Astrocyte (in vitro differentiated cells and primary cell): ENCODE results near the gene BICRAL. TPM values are rescaled to one million over a fixed set of nuclear protein-coding genes. Genes with fewer than 3 reads are reported as not detected.

Experiments used
- DNase-seq: peaks from one replicate; pipeline ENCODE4 v3.0.0-alpha.2; 2010; ENCODE audit warnings: low read depth
- FAIRE-seq: peaks from 2 replicates; lab custom pipeline; 2011; peaks lifted over from hg19 to GRCh38; lab: Jason Lieb, UNC
- H2AFZ ChIP-seq: 2 replicates; pipeline ENCODE4 v1.6.0; 2012; ENCODE audit warnings: low read depth, low read length, inconsistent platforms
- H3K27ac ChIP-seq: 2 replicates; pipeline ENCODE4 v1.5.1; 2011; ENCODE audit warnings: low read depth, low read length, inconsistent platforms
- H3K27me3 ChIP-seq: 2 replicates; pipeline ENCODE4 v1.6.0; 2011; ENCODE audit warnings: low read length, inconsistent platforms; ENCODE audit not compliant: insufficient read depth
- H3K36me3 ChIP-seq: 2 replicates; pipeline ENCODE4 v1.5.1; 2011; ENCODE audit warnings: low read length, inconsistent platforms; ENCODE audit not compliant: insufficient read depth
- H3K4me1 ChIP-seq: 2 replicates; pipeline ENCODE4 v1.5.1; 2011; ENCODE audit warnings: low read length, inconsistent platforms; ENCODE audit not compliant: insufficient read depth
- H3K4me2 ChIP-seq: 2 replicates; pipeline ENCODE4 v1.6.0; 2012; ENCODE audit warnings: low read length, inconsistent platforms
- H3K4me3 ChIP-seq: 2 replicates; pipeline ENCODE4 v1.5.1; 2011; ENCODE audit warnings: low read depth, mild to moderate bottlenecking, low read length, inconsistent platforms; ENCODE audit not compliant: insufficient read depth
- H3K79me2 ChIP-seq: 2 replicates; pipeline ENCODE4 v1.6.0; 2012; ENCODE audit warnings: mild to moderate bottlenecking, low read length, inconsistent platforms; ENCODE audit not compliant: insufficient read depth
- H3K9ac ChIP-seq: 2 replicates; pipeline ENCODE4 v1.6.0; 2012; ENCODE audit warnings: mild to moderate bottlenecking, low read length, inconsistent platforms
- H3K9me3 ChIP-seq: 2 replicates; pipeline ENCODE4 v1.5.1; 2012; ENCODE audit warnings: low read depth, mild to moderate bottlenecking, low read length, inconsistent platforms; ENCODE audit not compliant: insufficient read depth
- H4K20me1 ChIP-seq: 2 replicates; pipeline ENCODE4 v1.6.0; 2012; ENCODE audit warnings: low read length, inconsistent platforms; ENCODE audit not compliant: insufficient read depth
- H3K27ac Mint-ChIP-seq: one replicate; pipeline ENCODE4 v1.8.0; 2021; ENCODE audit warnings: mild to moderate bottlenecking, mixed read lengths; ENCODE audit not compliant: unreplicated experiment
- H3K27me3 Mint-ChIP-seq: one replicate; pipeline ENCODE4 v1.8.0; 2021; ENCODE audit warnings: low read depth, mixed read lengths; ENCODE audit not compliant: unreplicated experiment
- H3K36me3 Mint-ChIP-seq: one replicate; pipeline ENCODE4 v1.8.0; 2021; ENCODE audit warnings: low read depth, mixed read lengths; ENCODE audit not compliant: unreplicated experiment
- H3K4me1 Mint-ChIP-seq: one replicate; pipeline ENCODE4 v1.8.0; 2021; ENCODE audit warnings: low read depth, mixed read lengths; ENCODE audit not compliant: unreplicated experiment
- H3K4me3 Mint-ChIP-seq: one replicate; pipeline ENCODE4 v1.8.0; 2021; ENCODE audit warnings: mild to moderate bottlenecking, moderate library complexity, mixed read lengths; ENCODE audit not compliant: unreplicated experiment
- H3K9me3 Mint-ChIP-seq: one replicate; pipeline ENCODE4 v1.8.0; 2021; ENCODE audit warnings: mild to moderate bottlenecking, mixed read lengths; ENCODE audit not compliant: unreplicated experiment
- EZH2 ChIP-seq: IDR thresholded peaks from 2 replicates; pipeline ENCODE4 v1.6.1; 2012; ENCODE audit warnings: mild to moderate bottlenecking, low read length, inconsistent platforms; ENCODE audit not compliant: insufficient read depth
- total RNA-seq: library from RNA; stranded (reverse); gene quantifications from 2 replicates; pipeline ENCODE4 v1.2.1, GENCODE V29; 2021
- TF ChIP-seq, protein P1 (sequence below): IDR thresholded peaks from 2 replicates; pipeline ENCODE4 v1.5.1; 2011; ENCODE audit warnings: low read depth, mild to moderate bottlenecking, inconsistent platforms, low read length, moderate library complexity; ENCODE audit not compliant: insufficient read depth

The BICRAL gene
- total RNA-seq, 1 donor from 2014 or later = 5.9 TPM

DNA sequence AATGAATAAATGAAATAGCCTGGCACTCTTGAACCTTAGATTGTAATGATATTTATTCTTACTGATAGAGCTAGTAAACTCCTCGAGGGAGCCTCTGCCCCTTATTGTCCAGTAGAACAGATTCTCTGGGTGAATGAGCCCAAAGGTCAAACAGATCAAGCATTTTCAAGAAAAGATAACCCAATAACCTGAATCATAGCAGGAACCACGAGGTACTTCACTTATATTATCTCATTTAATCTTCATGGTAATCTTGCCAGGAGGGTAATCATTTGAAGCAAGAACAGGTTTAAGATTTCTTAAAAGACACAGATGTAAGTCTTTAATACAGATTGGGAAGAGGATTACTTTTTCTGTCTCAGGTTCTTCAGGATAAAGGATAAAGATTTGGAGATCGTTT is 18.9 kb upstream of the BICRAL start:
- no peak for TF ChIP-seq EZH2
- TF ChIP-seq, protein P1, sequence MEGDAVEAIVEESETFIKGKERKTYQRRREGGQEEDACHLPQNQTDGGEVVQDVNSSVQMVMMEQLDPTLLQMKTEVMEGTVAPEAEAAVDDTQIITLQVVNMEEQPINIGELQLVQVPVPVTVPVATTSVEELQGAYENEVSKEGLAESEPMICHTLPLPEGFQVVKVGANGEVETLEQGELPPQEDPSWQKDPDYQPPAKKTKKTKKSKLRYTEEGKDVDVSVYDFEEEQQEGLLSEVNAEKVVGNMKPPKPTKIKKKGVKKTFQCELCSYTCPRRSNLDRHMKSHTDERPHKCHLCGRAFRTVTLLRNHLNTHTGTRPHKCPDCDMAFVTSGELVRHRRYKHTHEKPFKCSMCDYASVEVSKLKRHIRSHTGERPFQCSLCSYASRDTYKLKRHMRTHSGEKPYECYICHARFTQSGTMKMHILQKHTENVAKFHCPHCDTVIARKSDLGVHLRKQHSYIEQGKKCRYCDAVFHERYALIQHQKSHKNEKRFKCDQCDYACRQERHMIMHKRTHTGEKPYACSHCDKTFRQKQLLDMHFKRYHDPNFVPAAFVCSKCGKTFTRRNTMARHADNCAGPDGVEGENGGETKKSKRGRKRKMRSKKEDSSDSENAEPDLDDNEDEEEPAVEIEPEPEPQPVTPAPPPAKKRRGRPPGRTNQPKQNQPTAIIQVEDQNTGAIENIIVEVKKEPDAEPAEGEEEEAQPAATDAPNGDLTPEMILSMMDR = no peak
- no peak overlapping the region for H3K27ac Mint-ChIP-seq
- Histone ChIP-seq H3K4me2 (no peak overlapping the region), H3K27me3 (no peaks in the 10 kb centered on the region), H3K9me3 (no peaks in the 10 kb centered on the region), H3K9ac (no peak overlapping the region), H2AFZ (no peak overlapping the region), H3K4me3 (no peak overlapping the region), H3K79me2 (no peaks in the 10 kb centered on the region), H3K4me1 (peaks cover 9% of the 10 kb centered on the region), H4K20me1 (no peaks in the 10 kb centered on the region), H3K36me3 (no peaks in the 10 kb centered on the region), H3K27ac (no peak overlapping the region)
- H3K36me3 Mint-ChIP-seq = peaks cover 9% of the 10 kb centered on the region
- no peaks in the 10 kb centered on the region for H3K27me3 Mint-ChIP-seq
- peaks cover 2% of the 10 kb centered on the region for H3K9me3 Mint-ChIP-seq
- no peak for FAIRE-seq
- DNase-seq = no peak
- peaks cover 3% of the 10 kb centered on the region for H3K4me1 Mint-ChIP-seq
- no peak overlapping the region for H3K4me3 Mint-ChIP-seq

DNA sequence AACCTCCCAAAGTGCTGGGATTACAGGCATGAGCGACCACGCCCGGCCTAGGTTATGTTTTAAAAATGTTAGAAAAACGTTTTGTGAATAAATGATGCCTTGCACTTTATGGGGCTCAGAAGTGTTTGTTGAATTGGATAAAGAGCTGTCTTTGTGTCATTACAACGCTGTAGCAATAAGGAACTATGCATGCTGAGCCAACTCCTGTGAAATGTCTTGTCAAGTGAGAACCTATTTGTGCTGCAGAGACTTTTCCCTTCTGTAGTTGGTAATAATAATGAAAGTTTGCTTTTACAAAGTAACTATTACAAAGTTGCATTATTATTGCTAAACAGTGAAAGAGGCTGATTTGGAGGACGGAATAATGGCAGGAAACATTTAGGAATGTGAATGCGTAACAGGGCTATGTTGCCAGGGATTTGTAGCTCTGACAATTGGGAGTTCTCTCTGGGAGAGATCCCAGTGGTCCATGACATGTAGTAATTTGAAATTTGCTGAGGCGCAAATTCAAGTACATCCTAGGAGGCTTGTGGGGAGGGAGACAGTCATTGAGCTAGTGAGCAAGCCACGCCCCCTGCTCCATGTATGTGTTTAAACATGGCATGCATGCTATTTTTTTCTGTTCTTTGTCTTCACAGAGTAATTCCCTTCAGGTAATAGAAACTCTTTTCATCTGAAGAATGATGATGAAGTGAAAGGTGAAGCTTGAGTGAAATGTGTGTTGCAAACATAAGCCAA is 16.8 kb upstream of the BICRAL start:
- H3K4me1 ChIP-seq = peaks cover 9% of the 10 kb centered on the region
- no peak overlapping the region for H2AFZ ChIP-seq
- H3K4me2 ChIP-seq = no peak overlapping the region
- Mint-ChIP-seq H3K27me3 (no peaks in the 10 kb centered on the region), H3K4me1 (peaks cover 3% of the 10 kb centered on the region), H3K27ac (no peak overlapping the region), H3K9me3 (peaks cover 2% of the 10 kb centered on the region), H3K4me3 (no peak overlapping the region), H3K36me3 (peaks cover 2% of the 10 kb centered on the region)
- H4K20me1 ChIP-seq = no peaks in the 10 kb centered on the region
- no peak for TF ChIP-seq EZH2
- TF ChIP-seq, protein P1 = no peak
- no peak overlapping the region for H3K27ac ChIP-seq
- H3K4me3 ChIP-seq = no peak overlapping the region
- no peak overlapping the region for H3K9ac ChIP-seq
- H3K27me3 ChIP-seq = no peaks in the 10 kb centered on the region
- H3K36me3 ChIP-seq = no peaks in the 10 kb centered on the region
- H3K79me2 ChIP-seq = no peaks in the 10 kb centered on the region
- H3K9me3 ChIP-seq = no peaks in the 10 kb centered on the region
- DNase-seq (no peak), FAIRE-seq (no peak)

DNA sequence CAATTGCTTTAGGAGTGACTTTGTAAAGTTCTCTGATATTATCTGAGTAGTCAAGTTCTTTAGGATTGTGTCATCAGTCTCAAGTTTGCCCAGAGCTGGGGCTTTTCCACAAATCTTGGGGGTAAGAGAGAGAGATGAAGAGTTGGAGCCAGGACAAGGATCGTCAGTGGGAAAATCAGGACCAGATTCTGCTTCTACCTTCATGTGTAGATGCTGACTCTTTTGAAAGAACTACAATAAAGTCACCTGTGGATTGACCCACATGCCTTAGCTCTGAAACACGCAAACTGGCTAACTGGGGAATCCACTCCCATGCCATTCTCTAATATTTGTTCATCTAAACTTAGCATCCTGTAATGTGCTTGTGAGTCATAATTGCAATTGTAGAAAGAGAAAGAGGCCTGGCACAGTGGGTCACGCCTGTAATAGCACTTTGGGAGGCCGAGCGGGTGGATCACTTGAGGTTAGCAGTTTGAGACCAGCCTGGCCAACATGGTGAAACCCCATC is 15.6 kb upstream of the BICRAL start:
- peaks cover 6% of the 10 kb centered on the region for H3K4me1 Mint-ChIP-seq
- no peak overlapping the region for H3K9ac ChIP-seq
- DNase-seq = peak; percentile 86
- peak overlapping the region; percentile 46 for H3K27ac ChIP-seq
- no peaks in the 10 kb centered on the region for H3K9me3 ChIP-seq
- H3K9me3 Mint-ChIP-seq = peaks cover 2% of the 10 kb centered on the region
- H3K4me3 Mint-ChIP-seq = no peak overlapping the region
- peak overlapping the region; percentile 31 for H3K4me2 ChIP-seq
- H2AFZ ChIP-seq = no peak overlapping the region
- H3K4me3 ChIP-seq = no peak overlapping the region
- no peaks in the 10 kb centered on the region for H3K27me3 ChIP-seq
- H3K27ac Mint-ChIP-seq = no peak overlapping the region
- H3K27me3 Mint-ChIP-seq = no peaks in the 10 kb centered on the region
- FAIRE-seq = peak; percentile 71
- TF ChIP-seq, protein P1 = no peak
- TF ChIP-seq EZH2 = no peak
- no peaks in the 10 kb centered on the region for H4K20me1 ChIP-seq
- peaks cover 2% of the 10 kb centered on the region for H3K36me3 Mint-ChIP-seq
- H3K36me3 ChIP-seq = no peaks in the 10 kb centered on the region
- H3K4me1 ChIP-seq = peaks cover 13% of the 10 kb centered on the region
- H3K79me2 ChIP-seq = no peaks in the 10 kb centered on the region
